Upper lobe of left lung (tissue), 4 donors: ENCODE measurements around the gene FOXN1.
"Not testable (repeated sequence)": the region's sequence is repeated elsewhere in the genome, so short reads cannot be mapped to it uniquely, and the experiment has no call there.

Experiments
- CTCF ChIP-seq, 6 experiments: fragments of 450-650 bp in 4 of 6; fragments of 200-600 bp in 2 of 6; sonication (generic) in 2 of 6; IDR thresholded peaks; one replicate each; pipeline ENCODE4 v1.5.1; 2016 to 2019; ENCODE audit warnings: antibody characterized with exemption in 6 of 6
- EP300 ChIP-seq, 4 donors: sonication (generic); formaldehyde crosslinking; IDR thresholded peaks; one replicate each; pipeline ENCODE4 v1.5.1; 2017; ENCODE audit warnings: antibody characterized with exemption in 4 of 4, control low read depth in 2 of 4
- POLR2A ChIP-seq, 4 donors: fragments of 450-650 bp; IDR thresholded peaks; one replicate each; pipeline ENCODE4 v1.5.1; 2016 to 2017; ENCODE audit warnings: antibody characterized with exemption in 4 of 4, mild to moderate bottlenecking in 2 of 4
- POLR2AphosphoS5 ChIP-seq, 2 donors: sonication (generic); formaldehyde crosslinking; IDR thresholded peaks; one replicate each; pipeline ENCODE4 v1.5.1; 2017; ENCODE audit warnings: antibody characterized with exemption in 2 of 2

GRCh38 chr17:28468033-28468735 lies 38.0 kb upstream of the FOXN1 start:
- not testable (repeated sequence) for TF ChIP-seq CTCF, POLR2A, POLR2AphosphoS5, EP300 (IDR thresholded peaks at IDR 0.05)
